K562 (cell line): Measurements from ENCODE around the gene HLA-B. TPM values are rescaled to one million over a fixed set of nuclear protein-coding genes. Genes with fewer than 3 reads are reported as not detected.
A peak's percentile ranks its signal among the peaks of the same experiment; 100 is the strongest.

ENCODE experiments used
- ARHGAP35 ChIP-seq: fragments of 450-650 bp; IDR thresholded peaks from 2 replicates; pipeline ENCODE4 v1.6.1; 2018; ENCODE audit not compliant: partially characterized antibody
- CC2D1A ChIP-seq: fragments of 450-650 bp; IDR thresholded peaks from 2 replicates; pipeline ENCODE4 v1.6.1; 2017; ENCODE audit warnings: mild to moderate bottlenecking
- CEBPG ChIP-seq, 3 experiments: fragments of 200-800 bp in 1 of 3; sonication (Bioruptor generic) in 1 of 3; sonication (generic) in 1 of 3; formaldehyde crosslinking in 1 of 3; IDR thresholded peaks in 2 of 3; conservative IDR thresholded peaks in 1 of 3; 2 replicates each; pipeline versions ENCODE4 v1.6.1 to v1.8.0; 2016 to 2022; ENCODE audit warnings: missing compliant biosample characterization in 2 of 3, missing genetic modification characterization in 2 of 3, mild to moderate bottlenecking in 1 of 3, missing genetic modification reagents in 1 of 3
- CTBP1 ChIP-seq: fragments of 450-650 bp; IDR thresholded peaks from 2 replicates; pipeline ENCODE4 v1.6.1; 2016; ENCODE audit warnings: borderline replicate concordance
- EGR1 ChIP-seq: fragments of 450-650 bp; conservative IDR thresholded peaks from 2 replicates; pipeline ENCODE4 v1.6.1; 2017; ENCODE audit warnings: mild to moderate bottlenecking
- GTF3C2 ChIP-seq: IDR thresholded peaks from 3 replicates; pipeline ENCODE4 v1.6.1; 2011; ENCODE audit warnings: borderline replicate concordance, mild to moderate bottlenecking, moderate library complexity; ENCODE audit not compliant: insufficient read length; ENCODE audit errors: extremely low read depth
- JUN ChIP-seq, 2 experiments: sonication (generic) in 1 of 2; formaldehyde crosslinking in 1 of 2; IDR thresholded peaks; 2 replicates each; pipeline versions ENCODE4 v1.6.1 to v1.8.0; 2012 to 2022; ENCODE audit warnings: borderline replicate concordance in 2 of 2, mild to moderate bottlenecking in 2 of 2, improper control_type of control experiment in 1 of 2, low read depth in 1 of 2, low read length in 1 of 2, missing genetic modification reagents in 1 of 2
- KLF13 ChIP-seq: fragments of 450-650 bp; IDR thresholded peaks from 2 replicates; pipeline ENCODE4 v1.6.1; 2016; ENCODE audit warnings: missing genetic modification characterization, low read depth, mild to moderate bottlenecking, missing compliant biosample characterization, moderate library complexity, borderline replicate concordance
- LARP7 ChIP-seq: fragments of 450-650 bp; IDR thresholded peaks from 2 replicates; pipeline ENCODE4 v1.6.1; 2016
- MCM3 ChIP-seq: fragments of 450-650 bp; IDR thresholded peaks from 2 replicates; pipeline ENCODE4 v1.6.1; 2016
- MEIS2 ChIP-seq: fragments of 450-650 bp; IDR thresholded peaks from 2 replicates; pipeline ENCODE4 v1.6.1; 2014; ENCODE audit warnings: mild to moderate bottlenecking; ENCODE audit not compliant: partially characterized antibody
- RBM15 ChIP-seq: fragments of 200-400 bp; formaldehyde crosslinking; IDR thresholded peaks from 2 replicates; pipeline ENCODE4 v1.6.1; 2018; ENCODE audit warnings: mild to moderate bottlenecking, low read length, moderate library complexity; ENCODE audit not compliant: insufficient read depth
- RREB1 ChIP-seq: fragments of 250-450 bp; sonication (Bioruptor Pico); IDR thresholded peaks from 2 replicates; pipeline ENCODE4 v1.4.0; 2020
- ZNF384 ChIP-seq: IDR thresholded peaks from 2 replicates; pipeline ENCODE4 v1.6.1; 2012; ENCODE audit warnings: low read depth, low read length, improper control_type of control experiment
- ZNF398 ChIP-seq: fragments of 250-450 bp; sonication (Bioruptor Pico); IDR thresholded peaks from 2 replicates; pipeline ENCODE4 v1.8.0; 2021; ENCODE audit warnings: moderate library complexity, mild to moderate bottlenecking, inconsistent platforms
- polyA plus RNA-seq, 8 experiments: library from polyadenylated mRNA; depleted of rRNA in 4 of 8; stranded (reverse) in 5 of 8; unstranded in 3 of 8; fragments of >200 nt; fragmentation: Nextera tagmentation in 2 of 8; fragmentation: Illumina TruSeq in 1 of 8; extraction: Ambion mirVana in 2 of 8; extraction: Trizol in 1 of 8; gene quantifications; 2 replicates each; pipeline versions ENCODE4 v1.2.1 to v1.2.3, GENCODE V29; 2011 to 2014; ENCODE audit warnings: inconsistent platforms in 1 of 8, missing spikeins in 1 of 8
- total RNA-seq, 7 experiments: library from RNA; depleted of rRNA in 6 of 7; stranded (reverse); fragments of >200 nt in 6 of 7; fragmentation: Illumina TruSeq in 2 of 7; extraction: Trizol in 2 of 7; gene quantifications; 2 replicates each; pipeline versions ENCODE4 v1.2.1 to v1.2.3, GENCODE V29; 2011 to 2021; ENCODE audit warnings: low replicate concordance in 1 of 7

Gene HLA-B
- total and polyA plus RNA-seq, 9 of the 15 experiments (the other 6 are each of a cell fraction or from before 2014, with no cell fraction given), result 0.07 to 9.7 (median 0.65) TPM; not detected in 2

GRCh38 chr6:31402324-31403282 lies 45.6 kb upstream of the HLA-B start (continued):
- TF ChIP-seq JUN (IDR thresholded peaks at IDR 0.05; ENCODE audit: borderline replicate concordance, low read depth, low read length), result no peak
- no peak for TF ChIP-seq JUN (CRISPR knock-in tag; IDR thresholded peaks at IDR 0.05; ENCODE audit: borderline replicate concordance)
- no peak for TF ChIP-seq ZNF398 (CRISPR knock-in tag)
- TF ChIP-seq CEBPG (CRISPR knock-in tag; IDR thresholded peaks at IDR 0.05), result no peak
- TF ChIP-seq CEBPG (tag; conservative IDR thresholded peaks at IDR 0.05 in 1 of 2, IDR thresholded peaks at IDR 0.05 in 1 of 2), result no peak
- no peak for TF ChIP-seq EGR1
- no peak for TF ChIP-seq CC2D1A
- no peak for TF ChIP-seq RBM15
- TF ChIP-seq CTBP1, result 0 out of 2 replicates have a peak, but pooled peaks have one; percentile 28
- peak; percentile 55 for TF ChIP-seq ARHGAP35
- 0 out of 2 replicates have a peak, but pooled peaks have one; percentile 58 for TF ChIP-seq RREB1 (CRISPR knock-in tag)
- TF ChIP-seq GTF3C2, result no peak
- peak; percentile 88 for TF ChIP-seq MEIS2
- TF ChIP-seq MCM3, result no peak
- TF ChIP-seq ZNF384, result no peak
- TF ChIP-seq KLF13 (tag), result no peak
- TF ChIP-seq LARP7, result peak; percentile 69; the same call in 1 of the 2 replicates
